IMR-90 (cell line): ENCODE results near the gene PLCG2. TPM values are rescaled to one million over a fixed set of nuclear protein-coding genes. Genes with fewer than 3 reads are reported as not detected.

Source experiments
- ATAC-seq: fragments of 200-7000 bp; cut with Tn5 transposase; 2 replicates; pipeline ENCODE4 v1.9.1; 2020; ENCODE audit warnings: low read depth, mild to moderate bottlenecking, moderate library complexity
- BruUV-seq: library from RNA; stranded (reverse); fragments of 400-500 nt; replicated peaks from 2 replicates; lab custom pipeline; 2021; lab: Mats Ljungman, UMichigan
- CTCF ChIA-PET: fragments of 300-600 bp; formaldehyde crosslinking; extraction: SDS; loops from one replicate; lab custom pipeline; 2021; ENCODE audit warnings: antibody characterized with exemption; lab: Yijun Ruan, JAX
- POLR2A ChIA-PET: fragments of 300-600 bp; sonication (Branson Sonifier 250); formaldehyde crosslinking; loops from one replicate; lab custom pipeline; 2022; ENCODE audit warnings: antibody characterized with exemption; ENCODE audit not compliant: unreplicated experiment; lab: Charles Lee
- DNase-seq: peaks from one replicate; pipeline ENCODE4 v3.0.0; 2013
- H2AFZ ChIP-seq: replicated peaks from 2 replicates; pipeline ENCODE3; 2013; ENCODE audit warnings: low read length, mild to moderate bottlenecking; ENCODE audit not compliant: poor library complexity
- H2AK5ac ChIP-seq: 2 replicates; pipeline ENCODE4 v1.6.1; 2013; ENCODE audit warnings: low read depth, low read length, inconsistent platforms
- H2AK9ac ChIP-seq: replicated peaks from 2 replicates; pipeline ENCODE3; 2013; ENCODE audit warnings: mild to moderate bottlenecking, low read depth, low read length, moderate library complexity; ENCODE audit not compliant: poor library complexity
- H2BK120ac ChIP-seq: 2 replicates; pipeline ENCODE4 v1.6.1; 2013; ENCODE audit warnings: low read depth, low read length, inconsistent platforms
- H2BK15ac ChIP-seq: 3 replicates; pipeline ENCODE4 v1.6.1; 2013; ENCODE audit warnings: low read depth, low read length, inconsistent platforms
- H2BK20ac ChIP-seq: 2 replicates; pipeline ENCODE4 v1.6.1; 2013; ENCODE audit warnings: low read depth, mild to moderate bottlenecking, inconsistent platforms, low read length, moderate library complexity
- H2BK5ac ChIP-seq: 2 replicates; pipeline ENCODE4 v1.6.1; 2013; ENCODE audit warnings: mild to moderate bottlenecking, low read depth, low read length, inconsistent platforms; ENCODE audit not compliant: poor library complexity, severe bottlenecking
- H3K14ac ChIP-seq: replicated peaks from 2 replicates; pipeline ENCODE4 v1.6.1; 2013; ENCODE audit warnings: low read depth, low read length, inconsistent platforms
- H3K18ac ChIP-seq: 2 replicates; pipeline ENCODE4 v1.6.1; 2013; ENCODE audit warnings: low read depth, low read length, control low read depth
- H3K23ac ChIP-seq: 2 replicates; pipeline ENCODE4 v1.6.1; 2013; ENCODE audit warnings: low read depth, low read length, inconsistent platforms
- H3K27ac ChIP-seq: 2 replicates; pipeline ENCODE4 v1.5.1; 2013; ENCODE audit warnings: mild to moderate bottlenecking, control low read depth, low read length; ENCODE audit not compliant: insufficient read depth
- H3K27me3 ChIP-seq: 2 replicates; pipeline ENCODE4 v1.6.1; 2013; ENCODE audit warnings: low read length; ENCODE audit not compliant: control insufficient read depth, insufficient read depth
- H3K36me3 ChIP-seq: 2 replicates; pipeline ENCODE4 v1.6.1; 2013; ENCODE audit warnings: low read length, mixed read lengths; ENCODE audit not compliant: control insufficient read depth, insufficient read depth
- H3K4ac ChIP-seq: 2 replicates; pipeline ENCODE4 v1.6.1; 2013; ENCODE audit warnings: low read depth, low read length, inconsistent platforms
- H3K4me1 ChIP-seq: 2 replicates; pipeline ENCODE4 v1.6.1; 2013; ENCODE audit warnings: low read length, mixed read lengths; ENCODE audit not compliant: control insufficient read depth, insufficient read depth
- H3K4me2 ChIP-seq: 2 replicates; pipeline ENCODE4 v1.6.1; 2013; ENCODE audit warnings: low read depth, mild to moderate bottlenecking, control low read depth, low read length, moderate library complexity
- H3K4me3 ChIP-seq: 2 replicates; pipeline ENCODE4 v1.5.1; 2013; ENCODE audit warnings: low read depth, mild to moderate bottlenecking, control low read depth, low read length, moderate library complexity; ENCODE audit not compliant: insufficient read depth
- H3K56ac ChIP-seq: 2 replicates; pipeline ENCODE4 v1.6.1; 2013; ENCODE audit warnings: low read length, inconsistent platforms; ENCODE audit not compliant: insufficient read depth; ENCODE audit errors: extremely low read depth
- H3K79me1 ChIP-seq, 2 experiments: 2 replicates each; pipeline ENCODE4 v1.6.1; 2013; ENCODE audit warnings: low read length in 2 of 2, inconsistent platforms in 1 of 2, low read depth in 1 of 2
- H3K9ac ChIP-seq: 2 replicates; pipeline ENCODE4 v1.6.1; 2013; ENCODE audit warnings: low read depth, low read length, control low read depth
- H3K9me1 ChIP-seq: 2 replicates; pipeline ENCODE4 v1.6.1; 2013; ENCODE audit warnings: low read length, inconsistent platforms; ENCODE audit not compliant: insufficient read depth
- H3K9me3 ChIP-seq: 2 replicates; pipeline ENCODE4 v1.6.1; 2013; ENCODE audit warnings: low read length; ENCODE audit not compliant: control insufficient read depth, insufficient read depth
- H4K20me1 ChIP-seq: 2 replicates; pipeline ENCODE4 v1.6.1; 2013; ENCODE audit warnings: low read length, inconsistent platforms; ENCODE audit not compliant: insufficient read depth
- H4K5ac ChIP-seq: 2 replicates; pipeline ENCODE4 v1.6.1; 2013; ENCODE audit warnings: mild to moderate bottlenecking, low read depth, low read length, control low read depth
- H4K8ac ChIP-seq, 2 experiments: 2 replicates each; pipeline ENCODE4 v1.6.1; 2013; ENCODE audit warnings: low read depth in 2 of 2, low read length in 2 of 2, control low read depth in 1 of 2, inconsistent platforms in 1 of 2
- H4K91ac ChIP-seq: 2 replicates; pipeline ENCODE4 v1.6.1; 2013; ENCODE audit warnings: low read depth, low read length, inconsistent platforms; ENCODE audit not compliant: insufficient read depth
- CHD1 ChIP-seq: IDR thresholded peaks from 2 replicates; pipeline ENCODE4 v1.6.1; 2012; ENCODE audit warnings: low read depth, low read length, improper control_type of control experiment
- CTCF ChIP-seq: conservative IDR thresholded peaks from 2 replicates; pipeline ENCODE4 v1.5.1; 2012; ENCODE audit warnings: mild to moderate bottlenecking, low read depth, low read length, improper control_type of control experiment
- ELK1 ChIP-seq: fragments of 150-350 bp; IDR thresholded peaks from 2 replicates; pipeline ENCODE4 v1.6.1; 2016; ENCODE audit warnings: low read depth, mild to moderate bottlenecking, low read length, moderate library complexity, borderline replicate concordance
- MAFK ChIP-seq: IDR thresholded peaks from 2 replicates; pipeline ENCODE4 v1.6.1; 2012; ENCODE audit warnings: low read depth, low read length, improper control_type of control experiment
- MAZ ChIP-seq: IDR thresholded peaks from 2 replicates; pipeline ENCODE4 v1.6.1; 2012; ENCODE audit warnings: low read depth, mild to moderate bottlenecking, low read length, improper control_type of control experiment, moderate library complexity, borderline replicate concordance
- MXI1 ChIP-seq: IDR thresholded peaks from 2 replicates; pipeline ENCODE4 v1.6.1; 2012; ENCODE audit warnings: low read depth, mild to moderate bottlenecking, low read length, moderate library complexity, borderline replicate concordance
- NFE2L2 ChIP-seq: fragments of 150-350 bp; IDR thresholded peaks from 2 replicates; pipeline ENCODE4 v1.6.1; 2016; ENCODE audit warnings: low read depth, mild to moderate bottlenecking, low read length
- RAD21 ChIP-seq: IDR thresholded peaks from 2 replicates; pipeline ENCODE4 v1.6.1; 2012; ENCODE audit warnings: low read length, improper control_type of control experiment
- RCOR1 ChIP-seq: IDR thresholded peaks from 2 replicates; pipeline ENCODE4 v1.6.1; 2012; ENCODE audit warnings: mild to moderate bottlenecking, low read length, improper control_type of control experiment; ENCODE audit not compliant: insufficient replicate concordance
- RFX5 ChIP-seq: IDR thresholded peaks from 2 replicates; pipeline ENCODE4 v1.8.0; 2012; ENCODE audit warnings: low read depth, mild to moderate bottlenecking, low read length, moderate library complexity
- USF2 ChIP-seq: fragments of 150-350 bp; IDR thresholded peaks from 2 replicates; pipeline ENCODE4 v1.6.1; 2017; ENCODE audit warnings: mild to moderate bottlenecking, antibody characterized with exemption, low read length, low read depth
- WGBS, 2 experiments: methylation state at CpG; one replicate each; pipeline versions ENCODE4 v1.1.5 to v1.1.7; 2013; ENCODE audit warnings: missing lambda C conversion rate in 2 of 2; ENCODE audit not compliant: insufficient read length in 1 of 2; ENCODE audit errors: extremely low coverage in 2 of 2; 5-methylcytosine and 5-hydroxymethylcytosine counted together
- dilution Hi-C: fragments of 300-500 bp; cut with HindIII; formaldehyde crosslinking; loops from one replicate; pipeline ENCODE4 v1.14.3; 2018; ENCODE audit warnings: low sequenced_read_pairs; ENCODE audit not compliant: unreplicated experiment
- in situ Hi-C: fragments of 300-500 bp; cut with MboI; formaldehyde crosslinking; loops from 3 replicates; pipeline ENCODE4 v1.14.3; 2019; ENCODE audit warnings: low sequenced_read_pairs, inconsistent platforms, mixed read lengths
- intact Hi-C: fragments of 100-400 bp; cut with micrococcal nuclease; formaldehyde crosslinking; loops from 2 replicates; pipeline ENCODE4 v1.10.0; 2022
- polyA plus RNA-seq, 3 experiments: library from polyadenylated mRNA; depleted of rRNA; stranded (reverse); fragments of >200 nt; gene quantifications; 2 replicates each; pipeline ENCODE4 v1.2.3, GENCODE V29; 2012; ENCODE audit warnings: low replicate concordance in 1 of 3
- total RNA-seq: library from RNA; depleted of rRNA; stranded (reverse); fragments of >200 nt; gene quantifications from 2 replicates; pipeline ENCODE4 v1.2.3, GENCODE V29; 2012

The PLCG2 gene
- total and polyA plus RNA-seq, 2 of the 4 experiments (the other 2 are of a cell fraction): 0.14 to 0.18 TPM

- dilution Hi-C loops (no loop called here), in situ Hi-C loops (no loop called here), intact Hi-C loops (no loop called here)
- Histone ChIP-seq H2AFZ (no peak overlapping the region), H2BK20ac (no peak overlapping the region), H2BK120ac (no peak overlapping the region), H3K4ac (no peak overlapping the region), H3K4me3 (no peak overlapping the region), H2BK15ac (no peak overlapping the region), H2AK5ac (no peak overlapping the region), H3K4me2 (no peak overlapping the region), H4K91ac (no peak overlapping the region), H2BK5ac (no peak overlapping the region), H2AK9ac (no peak overlapping the region), H4K8ac (no peak overlapping the region), H3K18ac (no peak overlapping the region), H3K9me3 (peaks cover 3% of the 10 kb centered on the region; the same call in 1 of the 2 replicates), H3K79me1 (no peaks in the 10 kb centered on the region), H3K56ac (no peak overlapping the region), H3K36me3 (no peaks in the 10 kb centered on the region), H4K5ac (no peak overlapping the region), H3K9ac (no peak overlapping the region), H3K27me3 (no peaks in the 10 kb centered on the region), H3K23ac (no peak overlapping the region), H3K9me1 (no peaks in the 10 kb centered on the region), H3K14ac (no peak overlapping the region), H3K4me1 (no peaks in the 10 kb centered on the region), H3K27ac (no peak overlapping the region), H4K20me1 (no peaks in the 10 kb centered on the region)
- POLR2A ChIA-PET: no interaction called here
- TF ChIP-seq MAFK (no peak), MAZ (no peak), NFE2L2 (no peak), MXI1 (no peak), ELK1 (no peak), RCOR1 (no peak), USF2 (no peak), CTCF (no peak), RFX5 (no peak), CHD1 (no peak), RAD21 (no peak)
- ATAC-seq (no peak), DNase-seq (no peak)
- no CpG with 5 or more reads among the region's 2 CpGs for WGBS, 2 experiments
- BruUV-seq: no TSS peak
- CTCF ChIA-PET: no interaction called here
These were observed 194.6 kb downstream of the PLCG2 start for GRCh38 chr16:81973737-81974136.
